Kidney capillary endothelial cell (primary cell): Measurements from ENCODE around the gene CLIC4.
"Not testable (repeated sequence)": the region's sequence is repeated elsewhere in the genome, so short reads cannot be mapped to it uniquely, and the experiment has no call there.

Source experiments
- DNase-seq: peaks from one replicate; pipeline ENCODE4 v3.0.0-alpha.2; 2018; ENCODE audit warnings: low spot score

CLIC4 gene

DNA sequence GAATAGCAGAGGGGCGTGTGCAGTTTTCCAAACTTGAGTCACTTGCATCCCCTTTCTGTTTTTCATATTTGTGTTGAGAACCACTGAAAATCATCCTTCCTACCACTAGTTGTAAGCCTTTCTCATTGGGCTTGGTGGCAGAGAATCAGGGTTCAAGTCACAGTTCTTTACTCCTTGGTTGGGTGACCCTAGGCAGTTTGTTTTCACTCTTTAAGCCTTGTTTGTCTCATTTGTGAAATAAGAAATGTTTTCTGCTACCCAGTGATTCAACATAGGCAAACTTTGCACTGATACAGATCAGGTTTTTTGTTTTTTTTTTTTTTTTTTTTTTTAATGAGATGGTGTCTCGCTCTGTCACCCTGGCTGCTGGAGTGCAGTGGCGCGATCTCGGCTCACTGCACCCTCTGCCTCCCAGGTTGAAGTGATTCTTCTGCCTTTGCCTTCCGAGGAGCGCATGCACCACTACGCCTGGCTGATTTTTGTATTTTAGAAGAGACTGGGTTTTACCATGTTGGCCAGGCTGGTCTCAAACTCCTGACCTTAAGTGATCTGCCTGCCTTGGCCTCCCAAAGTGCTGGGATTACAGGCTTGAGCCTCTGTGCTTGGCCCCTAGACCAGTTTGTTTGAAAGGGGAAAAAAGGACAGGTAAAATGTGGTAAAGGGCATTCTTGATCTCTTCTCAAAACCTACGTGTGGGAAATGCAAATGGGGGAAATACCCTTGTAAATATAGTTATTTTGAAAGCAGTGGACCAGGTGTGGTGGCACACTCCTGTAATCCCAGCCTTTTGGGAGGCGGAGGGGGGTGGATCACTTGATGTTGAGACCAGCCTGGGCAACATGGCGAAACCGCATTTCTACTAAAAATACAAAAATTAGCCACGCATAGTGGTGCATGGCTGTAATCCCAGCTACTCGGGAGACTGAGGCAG is 3.2 kb downstream of the CLIC4 start:
- DNase-seq, result no peak

DNA sequence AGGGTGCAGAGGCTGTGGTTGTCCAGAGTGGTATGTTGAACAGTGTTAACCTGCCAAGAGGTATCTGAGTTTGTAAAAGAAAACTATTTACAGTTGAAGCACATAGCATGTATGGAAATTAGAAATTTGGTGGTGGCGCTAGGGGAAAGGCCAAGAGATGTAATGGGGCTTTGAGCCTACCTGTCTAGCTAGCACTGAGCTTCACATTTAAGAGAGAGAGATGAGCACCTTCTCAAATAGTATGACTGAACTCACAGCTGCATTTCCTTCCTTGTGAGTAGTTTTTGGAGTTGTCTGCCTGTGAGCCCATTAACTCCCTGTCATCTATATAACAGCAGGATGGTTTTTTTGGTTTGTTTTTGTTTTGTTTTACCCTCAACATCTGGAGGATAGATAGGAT is 4.0 kb downstream of the CLIC4 start:
- no peak for DNase-seq

DNA sequence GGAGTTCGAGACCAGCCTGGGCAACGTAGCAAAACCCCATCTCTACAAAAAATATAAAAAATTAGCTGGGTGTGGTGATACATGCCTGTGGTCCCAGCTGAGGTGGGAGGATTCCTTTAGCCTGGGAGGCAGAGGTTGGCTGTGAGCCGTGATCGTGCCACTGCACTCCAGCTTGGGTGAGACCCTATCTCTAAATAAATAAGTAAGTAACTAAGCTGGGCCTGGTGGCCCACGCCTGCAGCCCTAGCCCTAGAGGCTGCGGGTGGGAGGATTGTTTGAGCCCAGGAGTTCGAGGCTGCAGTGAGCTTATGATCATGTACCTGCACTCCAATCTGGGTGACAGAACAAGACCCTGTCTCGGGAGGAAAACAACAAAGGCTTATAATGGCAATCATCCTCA is 4.6 kb downstream of the CLIC4 start:
- DNase-seq, result no peak

DNA sequence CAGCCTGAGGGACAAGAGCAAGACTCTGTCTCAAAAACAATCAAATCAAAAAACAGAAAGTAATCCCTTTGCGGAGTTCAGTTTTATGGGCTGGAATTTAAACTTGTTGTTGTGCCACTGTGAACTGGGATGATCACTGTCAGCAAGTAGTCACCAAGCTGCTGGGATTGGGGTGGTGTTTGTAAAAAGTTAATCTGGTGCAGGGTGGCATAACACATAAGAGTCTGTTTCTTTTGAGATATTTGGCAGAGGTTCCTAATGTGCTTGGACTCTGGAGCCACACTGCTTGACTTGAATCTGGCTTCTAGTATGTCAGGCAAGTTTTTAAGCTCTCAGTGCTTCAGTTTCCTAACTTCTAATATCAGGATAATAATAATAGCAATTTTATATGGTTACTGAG is 6.6 kb downstream of the CLIC4 start:
- DNase-seq, result no peak

DNA sequence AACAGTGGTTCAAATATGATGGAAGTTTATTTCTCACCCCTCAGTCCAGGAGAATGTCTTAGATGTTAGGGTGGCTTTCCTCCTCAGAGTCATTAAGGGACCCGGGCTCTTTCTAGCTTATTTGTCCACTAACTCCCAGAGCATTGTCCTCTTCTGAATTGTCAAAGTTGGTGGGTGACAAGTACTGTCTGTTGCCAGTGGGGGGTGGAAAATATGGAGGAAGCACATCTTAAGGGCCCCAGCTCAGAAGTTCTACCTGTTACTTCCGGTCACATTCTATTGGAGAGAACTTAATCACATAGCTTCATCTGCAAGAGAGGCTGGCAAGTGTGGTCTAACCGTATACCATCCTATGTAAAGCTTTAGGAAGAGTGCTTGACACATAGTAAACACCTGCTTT is 7.1 kb downstream of the CLIC4 start:
- DNase-seq, result no peak

DNA sequence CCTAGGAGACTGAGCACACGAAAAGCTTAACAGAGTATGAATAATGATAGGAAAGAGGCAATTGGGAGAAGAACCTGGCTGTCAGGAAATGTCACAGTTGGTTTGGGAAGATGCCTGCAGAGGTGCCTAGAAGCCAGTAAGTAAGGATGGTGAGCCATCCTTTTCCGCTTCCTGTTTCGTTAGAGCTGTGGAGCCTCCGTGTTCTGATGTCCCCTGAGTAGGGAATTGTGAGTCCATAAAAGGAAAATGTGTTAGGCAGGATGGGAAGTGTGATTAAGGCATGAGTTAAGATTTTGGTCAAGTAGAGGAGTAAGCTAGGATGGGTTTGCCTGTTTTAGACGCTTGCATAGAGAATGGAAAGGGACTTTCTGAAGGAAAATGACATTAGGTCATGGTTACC is 9.0 kb downstream of the CLIC4 start:
- peak; percentile 92 for DNase-seq

DNA sequence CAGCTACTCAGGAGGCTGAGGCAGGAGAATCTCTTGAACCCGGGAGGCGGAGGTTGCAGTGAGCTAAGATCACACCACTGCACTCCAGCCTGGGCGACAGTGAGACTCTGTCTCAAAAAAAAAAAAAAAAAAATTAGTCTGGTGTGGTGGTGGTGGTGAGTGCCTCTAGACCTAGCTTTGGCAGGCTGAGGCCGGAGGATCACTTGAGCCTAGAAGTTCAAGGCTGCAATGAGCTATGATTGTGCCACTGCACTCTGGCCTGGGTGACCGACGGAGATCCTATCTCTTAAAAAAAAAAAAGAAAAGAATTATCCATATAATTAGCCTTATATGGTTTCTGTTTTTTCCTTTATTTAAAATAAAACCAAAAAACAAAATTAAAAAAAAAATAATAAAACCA is 10.1 kb downstream of the CLIC4 start:
- not testable (repeated sequence) for DNase-seq

DNA sequence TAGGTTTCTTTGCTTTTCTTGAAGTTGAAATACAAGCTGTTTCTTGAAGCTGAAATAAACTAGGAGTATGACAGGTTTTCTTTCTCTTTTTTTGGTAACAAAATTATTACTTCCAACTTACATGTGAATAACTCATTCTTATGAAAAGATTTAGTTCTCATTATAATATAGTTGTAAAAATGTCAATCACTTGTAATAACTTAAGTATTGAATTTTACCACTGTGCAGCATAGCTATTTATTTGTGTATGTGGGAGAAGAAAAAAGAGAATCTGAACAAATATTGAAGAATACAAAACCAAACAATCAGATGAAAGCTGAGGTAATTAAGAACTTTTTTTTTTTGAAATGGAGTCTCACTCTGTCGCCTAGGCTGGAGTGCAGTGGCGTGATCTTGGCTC is 11.1 kb downstream of the CLIC4 start:
- DNase-seq, result no peak

DNA sequence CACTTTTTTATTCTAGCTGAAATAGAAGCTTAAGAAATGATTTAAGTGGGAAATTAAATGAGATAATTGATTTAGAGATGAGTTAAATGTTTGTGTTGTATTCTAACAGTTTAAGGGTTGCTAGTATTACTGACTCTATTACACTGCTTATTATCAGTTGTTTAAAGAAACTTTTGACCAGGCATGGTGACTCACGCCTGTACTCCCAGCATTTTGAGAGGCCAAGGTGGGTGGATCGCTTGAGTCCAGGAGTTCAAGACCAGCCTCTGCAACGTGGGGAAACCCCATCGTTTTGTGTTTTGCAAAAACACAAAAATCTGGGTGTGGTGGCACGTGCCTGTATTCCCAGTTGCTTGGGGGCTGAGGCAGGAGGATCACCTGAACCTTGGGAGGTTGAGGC is 14.2 kb downstream of the CLIC4 start:
- DNase-seq, result no peak

DNA sequence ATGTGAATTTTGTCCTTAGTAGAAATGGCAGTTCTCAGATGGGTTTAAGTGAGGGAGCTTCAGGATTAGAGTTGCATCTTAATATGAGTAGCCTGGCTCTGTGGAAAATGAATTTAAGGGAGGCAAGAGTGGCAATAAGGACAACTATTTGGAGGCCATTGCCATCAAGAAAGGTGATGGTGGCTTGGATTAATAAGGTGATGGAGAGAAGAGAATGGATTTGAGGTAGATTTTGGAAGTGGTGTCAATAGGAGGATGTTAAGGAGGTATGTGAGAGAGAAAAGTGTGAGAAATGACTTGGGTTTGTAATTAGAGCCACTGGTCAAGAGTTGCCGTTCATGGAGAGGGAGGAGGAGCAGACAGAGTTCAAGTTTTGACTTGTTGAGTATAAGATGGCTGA is 16.3 kb downstream of the CLIC4 start:
- DNase-seq, result no peak

DNA sequence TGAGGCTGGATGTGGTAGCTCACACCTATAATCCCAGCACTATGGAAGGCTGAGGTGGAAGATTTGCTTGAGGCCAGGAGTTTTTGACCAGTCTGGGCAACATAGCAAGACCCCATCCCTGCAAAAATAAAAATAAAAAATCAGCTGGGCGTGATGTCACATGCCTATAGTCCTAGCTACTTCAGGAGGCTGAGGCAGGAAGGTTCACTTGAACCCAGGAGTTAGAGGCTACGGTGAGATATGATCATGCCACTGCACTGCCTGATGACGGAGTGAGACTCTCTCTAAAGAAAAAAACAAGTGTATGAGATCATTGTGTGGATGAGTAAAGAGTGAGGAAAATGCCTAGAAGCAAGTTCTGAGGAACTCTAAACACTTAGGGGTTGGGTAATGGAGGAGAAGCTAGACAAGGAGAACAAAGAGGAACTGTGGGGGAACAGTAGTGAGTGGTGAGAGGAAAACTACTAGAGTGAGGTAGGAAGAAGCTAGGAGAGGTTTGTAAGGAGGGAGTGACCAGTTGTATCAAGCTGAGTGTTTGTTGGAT is 17.0 kb downstream of the CLIC4 start:
- no peak for DNase-seq

DNA sequence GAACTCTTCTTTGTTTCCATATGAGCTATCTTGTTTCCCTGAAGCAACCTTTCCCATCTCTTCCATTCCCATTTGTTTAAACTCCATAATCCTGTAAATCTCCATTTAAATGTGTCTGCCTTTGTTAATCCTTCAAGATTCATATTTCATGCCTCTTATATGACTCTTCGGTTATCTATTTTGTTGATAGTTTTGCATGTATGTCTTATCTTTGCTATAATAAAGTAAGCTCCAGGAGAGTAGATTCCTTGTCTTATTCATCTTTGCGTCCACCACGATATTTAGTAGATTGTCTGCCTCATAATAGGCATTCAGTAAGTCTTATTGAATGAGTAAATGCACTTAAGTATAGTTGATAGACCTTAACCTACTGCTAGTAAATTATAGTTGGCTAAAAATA is 18.4 kb downstream of the CLIC4 start:
- no peak for DNase-seq

DNA sequence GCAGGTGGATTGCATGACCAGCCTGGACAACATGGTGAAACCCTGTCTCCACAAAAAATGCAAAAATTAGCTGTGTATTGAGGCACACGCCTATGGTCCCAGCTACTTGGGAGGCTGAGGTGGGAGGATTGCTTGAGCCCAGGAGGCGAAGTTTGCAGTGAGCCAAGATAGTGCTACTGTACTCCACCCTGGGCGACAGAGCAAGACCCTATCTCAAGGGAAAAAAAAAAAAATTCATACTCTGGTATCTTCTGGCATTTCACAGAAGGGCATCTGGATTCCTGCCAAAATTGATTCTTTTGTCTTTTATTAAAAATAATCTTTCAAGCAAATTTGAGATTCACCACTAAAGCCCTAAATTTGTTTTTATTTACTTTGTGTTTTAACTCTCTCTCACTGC is 19.2 kb downstream of the CLIC4 start:
- no peak for DNase-seq

DNA sequence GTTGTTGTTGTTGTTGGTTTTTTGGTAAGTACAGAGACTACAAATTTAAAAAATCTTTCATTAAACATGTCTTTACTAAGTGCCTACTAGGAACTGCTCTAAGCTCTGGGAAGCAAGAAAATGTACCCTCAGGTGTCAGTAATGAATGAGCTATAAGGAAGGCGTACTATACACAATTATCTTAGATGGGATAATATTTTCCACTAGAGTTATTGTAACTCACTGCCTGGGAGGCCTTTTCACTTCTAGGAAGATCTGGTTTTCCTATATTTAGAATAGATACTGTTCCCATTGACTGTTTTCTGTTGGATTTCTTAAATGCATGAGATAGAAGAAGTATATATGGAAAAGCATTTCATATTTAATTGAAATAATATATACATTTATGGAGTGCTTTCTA is 19.6 kb downstream of the CLIC4 start:
- no peak for DNase-seq

DNA sequence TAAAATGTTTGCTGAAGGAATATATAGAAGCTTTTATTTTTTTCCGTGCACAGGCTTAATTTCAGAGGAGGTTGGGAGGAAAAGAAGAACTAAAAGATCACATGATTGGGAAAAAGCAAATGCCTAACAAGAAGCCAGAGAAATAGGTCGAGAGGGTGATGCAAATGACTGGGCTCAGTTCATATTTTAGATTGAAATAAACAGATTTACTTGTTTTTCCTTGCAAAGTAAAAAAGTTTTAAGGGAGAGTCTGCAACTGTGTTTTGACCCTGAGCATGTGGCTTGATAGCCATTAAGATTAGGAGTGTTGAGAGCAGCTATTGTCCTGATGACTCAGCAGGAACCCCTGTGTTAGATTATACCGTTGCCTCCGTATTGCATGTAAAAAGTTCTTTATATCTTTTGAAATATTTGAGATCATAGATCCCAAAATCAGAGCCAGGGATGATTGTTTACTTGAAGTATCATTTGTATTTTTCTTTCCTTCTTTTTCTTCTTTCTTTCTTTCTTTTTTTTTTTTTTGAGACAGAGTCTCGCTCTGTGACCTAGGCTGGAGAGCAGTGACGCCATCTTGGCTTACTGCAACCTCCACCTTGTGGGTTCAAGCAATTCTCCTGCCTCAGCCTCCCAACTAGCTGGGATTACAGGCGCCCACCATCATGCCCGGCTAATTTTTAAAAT is 20.2 kb downstream of the CLIC4 start:
- DNase-seq, result peak; percentile 53

DNA sequence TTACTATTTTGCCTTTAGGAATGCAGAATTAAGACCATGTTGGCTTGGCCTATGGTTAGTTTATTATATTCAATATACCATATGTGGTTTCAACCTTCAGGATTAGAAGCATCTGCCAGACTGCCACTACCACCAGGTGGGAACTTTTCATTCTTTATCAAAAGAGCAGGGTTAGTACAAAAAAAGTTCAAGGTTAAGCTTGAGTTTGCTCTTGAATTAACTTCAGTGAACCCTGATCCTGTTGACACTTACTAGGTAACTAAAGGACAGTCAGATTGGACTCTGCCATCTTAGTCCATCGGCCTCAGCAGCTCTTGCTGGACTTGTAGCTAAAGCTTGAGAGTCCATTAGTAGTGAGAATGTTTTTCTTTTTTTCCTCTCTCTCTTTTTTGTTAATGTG is 22.1 kb downstream of the CLIC4 start:
- DNase-seq, result no peak

DNA sequence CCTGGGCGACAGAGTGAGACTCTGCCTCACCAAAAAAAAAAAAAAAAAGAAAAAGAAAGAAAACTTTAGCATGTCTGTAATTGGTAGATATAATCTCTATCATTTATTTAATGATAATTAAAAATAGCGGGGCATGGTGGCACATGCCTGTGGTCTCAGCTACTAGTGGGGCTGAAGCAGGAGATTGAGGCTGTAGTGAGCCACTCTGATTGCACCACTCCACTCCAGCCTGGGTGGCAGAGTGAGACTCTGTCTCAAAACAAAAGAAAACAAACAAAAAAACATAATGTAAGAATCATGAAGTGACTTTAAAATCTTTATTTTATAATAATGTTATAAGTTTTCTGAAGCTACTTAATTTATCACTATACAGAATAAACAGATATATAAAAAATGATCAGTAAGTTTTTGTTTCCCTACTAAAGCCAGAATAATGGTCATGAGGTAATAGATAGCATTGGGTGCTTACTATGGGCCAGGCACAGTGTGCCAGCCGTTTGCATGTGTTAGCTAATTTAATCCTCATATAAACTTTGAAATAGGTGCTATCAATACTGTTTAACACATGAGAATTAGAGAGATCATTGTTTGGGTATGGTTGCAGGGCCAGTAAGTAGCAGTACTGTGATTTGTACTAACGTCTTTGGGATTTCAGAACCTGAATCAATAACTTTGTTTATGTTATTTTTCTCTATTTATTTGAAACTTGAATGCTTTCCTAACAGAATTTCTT is 23.8 kb downstream of the CLIC4 start:
- peak; percentile 23 for DNase-seq

DNA sequence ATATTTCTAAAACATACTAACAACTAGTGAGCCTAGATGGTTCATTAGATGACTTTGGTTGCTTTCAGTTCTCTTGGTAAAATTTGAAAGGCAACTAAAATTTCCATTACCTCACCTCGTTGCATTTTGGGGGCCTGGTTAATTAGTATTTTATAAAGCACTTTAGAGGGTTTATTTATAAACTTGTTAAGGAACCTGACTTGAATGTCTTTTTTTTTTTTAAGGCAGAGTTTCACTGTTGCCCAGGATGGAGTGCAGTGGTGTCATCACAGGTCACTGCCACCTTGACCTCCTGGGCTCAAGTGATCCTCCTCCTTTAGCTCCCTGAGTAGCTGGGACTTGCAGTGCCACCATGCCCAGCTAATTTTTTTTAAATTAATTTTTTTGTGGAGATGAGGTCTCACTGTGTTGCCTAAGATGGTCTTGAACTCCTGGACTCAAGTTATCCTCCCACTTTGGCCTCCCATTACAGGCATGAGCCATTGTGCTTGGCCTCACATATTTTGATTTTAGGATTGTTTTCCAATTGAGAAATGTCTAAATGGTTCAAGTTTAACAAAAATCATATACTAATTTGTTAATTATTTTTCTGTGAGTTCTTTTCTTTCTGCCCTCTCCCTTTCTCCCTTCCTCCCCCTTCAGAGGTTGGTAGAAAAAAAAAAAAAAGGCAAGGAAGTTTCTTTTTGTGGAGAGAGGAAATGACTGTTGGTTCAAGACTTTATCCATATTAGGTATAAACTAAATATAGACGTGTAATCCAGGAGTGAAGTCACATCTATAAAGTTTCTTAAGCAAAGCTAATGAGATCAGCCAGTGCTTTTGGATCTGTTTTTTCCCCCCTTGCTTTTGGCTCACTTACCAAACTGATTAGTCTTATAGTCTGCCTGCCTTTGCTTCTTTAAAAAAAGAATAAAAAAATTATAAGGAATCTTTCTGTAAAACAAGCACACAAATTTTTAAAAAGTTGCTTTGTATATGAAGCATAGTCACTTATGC is 24.7 kb downstream of the CLIC4 start:
- DNase-seq, result peak; percentile 85

DNA sequence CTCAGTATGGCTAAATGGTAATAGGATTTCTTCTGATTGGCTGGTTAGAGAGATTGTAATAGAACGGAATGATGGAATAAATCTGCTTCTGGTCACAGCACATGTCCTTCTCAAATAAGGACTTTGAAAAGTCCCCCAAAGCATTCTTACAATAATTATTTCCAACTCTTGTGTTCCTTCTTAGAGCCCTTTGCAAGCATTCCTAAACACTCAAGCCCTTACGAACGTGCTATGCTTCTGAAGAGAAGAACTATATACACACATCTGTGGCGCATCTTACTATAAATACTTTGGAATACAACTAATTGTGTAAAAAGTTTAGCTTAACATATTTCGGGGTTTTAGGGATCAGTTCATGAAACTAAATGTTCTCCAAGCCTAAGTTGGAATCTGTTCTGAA is 25.6 kb downstream of the CLIC4 start:
- no peak for DNase-seq

DNA sequence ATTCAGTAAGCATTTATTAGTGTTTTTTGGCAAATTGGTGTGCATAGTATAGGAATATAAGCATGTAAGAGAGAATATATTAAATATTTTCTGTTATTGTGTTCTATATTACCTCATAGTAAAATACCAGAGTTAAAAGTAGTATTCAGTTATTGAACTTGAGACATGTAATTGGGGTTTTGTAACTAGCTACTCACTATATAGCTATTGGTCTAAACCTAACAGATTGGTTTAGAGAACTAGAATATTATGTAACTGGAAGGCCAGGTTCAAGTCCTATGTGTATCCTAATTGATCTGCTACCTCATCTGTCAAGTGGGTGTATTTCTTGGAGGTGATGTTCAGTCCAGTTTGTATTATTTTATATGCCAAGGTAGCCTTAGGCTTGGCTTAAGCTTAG is 26.3 kb downstream of the CLIC4 start:
- no peak for DNase-seq

DNA sequence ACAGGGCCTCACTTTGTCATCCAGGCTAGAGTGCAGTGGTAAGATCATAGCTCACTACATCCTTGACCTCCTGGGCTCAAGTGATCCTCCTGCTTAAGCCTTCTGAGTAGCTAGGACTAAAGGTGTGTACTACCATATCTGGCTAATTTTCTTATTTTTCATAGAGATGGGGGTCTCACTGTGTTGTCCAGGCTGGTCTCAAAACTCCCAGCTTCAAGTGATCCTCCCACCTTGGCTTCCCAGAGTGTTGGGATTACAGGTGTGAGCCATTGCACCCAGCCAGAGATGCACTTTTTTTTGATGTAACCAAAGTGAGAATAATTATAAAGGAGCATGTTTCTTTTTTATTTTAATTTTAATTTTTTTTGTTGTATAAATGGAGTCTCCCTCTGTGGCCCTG is 28.4 kb downstream of the CLIC4 start:
- no peak for DNase-seq
